HepG2 (cell line): Measurements from ENCODE around the gene CLTCL1. TPM values are rescaled to one million over a fixed set of nuclear protein-coding genes. Genes with fewer than 3 reads are reported as not detected.

ENCODE experiments used
- ATAC-seq: fragments of 200-7000 bp; cut with Tn5 transposase; 3 replicates; pipeline ENCODE4 v1.9.1; 2020; ENCODE audit warnings: mild to moderate bottlenecking, moderate library complexity
- BruUV-seq: library from RNA; stranded (reverse); fragments of 400-500 nt; replicated peaks from 2 replicates; lab custom pipeline; 2021; lab: Mats Ljungman, UMichigan
- CTCF ChIA-PET: fragments of 300-600 bp; formaldehyde crosslinking; extraction: SDS; loops from one replicate; lab custom pipeline; 2021; ENCODE audit warnings: low total read pairs, inconsistent platforms, low intra/inter-chr PET ratio; lab: Yijun Ruan, JAX
- POLR2A ChIA-PET: fragments of 350-600 bp; sonication (Branson Sonifier 250); formaldehyde crosslinking; loops from one replicate; lab custom pipeline; 2020; ENCODE audit warnings: antibody characterized with exemption, inconsistent platforms; lab: Yijun Ruan, JAX
- DNase-seq: peaks from one replicate; pipeline ENCODE4 v3.0.0-alpha.2; 2015; ENCODE audit warnings: low spot score
- FAIRE-seq: peaks from 3 replicates; lab custom pipeline; 2011; peaks lifted over from hg19 to GRCh38; lab: Jason Lieb, UNC
- H2AFZ ChIP-seq: one replicate; pipeline ENCODE4 v1.6.1; 2011; ENCODE audit warnings: low read length, inconsistent platforms
- H3K27ac ChIP-seq: fragments of 300-600 bp; 3 replicates; pipeline ENCODE4 v1.8.0; 2011; ENCODE audit warnings: mixed run types, mild to moderate bottlenecking, mixed read lengths, low read length, inconsistent platforms; ENCODE audit not compliant: insufficient read depth; ENCODE audit errors: extremely low read length
- H3K27me3 ChIP-seq, 2 experiments: fragments of 200-600 bp in 1 of 2; 2 replicates in 1 of 2; 3 replicates in 1 of 2; pipeline versions ENCODE4 v1.6.0 to v1.8.0; 2011; ENCODE audit warnings: low read length in 2 of 2, mild to moderate bottlenecking in 2 of 2, moderate library complexity in 2 of 2, inconsistent platforms in 1 of 2; ENCODE audit not compliant: insufficient read depth in 2 of 2, control insufficient read depth in 1 of 2
- H3K36me3 ChIP-seq, 2 experiments: fragments of 200-600 bp in 1 of 2; replicated peaks in 1 of 2; 2 replicates in 1 of 2; 3 replicates in 1 of 2; pipeline versions ENCODE4 v1.5.1 to v1.8.0; 2011; ENCODE audit warnings: low read length in 2 of 2, inconsistent platforms in 1 of 2; ENCODE audit not compliant: insufficient read depth in 2 of 2, control insufficient read depth in 1 of 2
- H3K4me1 ChIP-seq: 2 replicates; pipeline ENCODE4 v1.5.1; 2012; ENCODE audit warnings: low read length, inconsistent platforms; ENCODE audit not compliant: insufficient read depth
- H3K4me2 ChIP-seq: 2 replicates; pipeline ENCODE4 v1.6.0; 2011; ENCODE audit warnings: low read depth, low read length, inconsistent platforms
- H3K4me3 ChIP-seq, 3 experiments: fragments of 200-600 bp in 1 of 3; sonication (generic), shearing (Covaris generic) in 1 of 3; replicated peaks in 1 of 3; 2 replicates each; pipeline ENCODE4 v1.5.1; 2011 to 2016; ENCODE audit warnings: low read length in 3 of 3, inconsistent platforms in 2 of 3, low read depth in 2 of 3, mild to moderate bottlenecking in 2 of 3, control low read depth in 1 of 3, mixed read lengths in 1 of 3; ENCODE audit not compliant: insufficient read depth in 1 of 3
- H3K79me2 ChIP-seq: one replicate; pipeline ENCODE4 v1.6.1; 2011; ENCODE audit warnings: low read length, inconsistent platforms; ENCODE audit not compliant: insufficient read depth
- H3K9ac ChIP-seq: 2 replicates; pipeline ENCODE4 v1.6.0; 2011; ENCODE audit warnings: mild to moderate bottlenecking, low read depth, low read length, inconsistent platforms; ENCODE audit not compliant: insufficient read depth
- H3K9me3 ChIP-seq: 2 replicates; pipeline ENCODE4 v1.5.1; 2012; ENCODE audit warnings: mild to moderate bottlenecking, low read length
- H4K20me1 ChIP-seq: 2 replicates; pipeline ENCODE4 v1.6.0; 2011; ENCODE audit warnings: inconsistent platforms, mild to moderate bottlenecking, low read length, moderate library complexity; ENCODE audit not compliant: insufficient read depth
- AGO1 ChIP-seq: fragments of 200-400 bp; formaldehyde crosslinking; IDR thresholded peaks from 2 replicates; pipeline ENCODE4 v1.6.1; 2017; ENCODE audit warnings: mild to moderate bottlenecking, low read depth, low read length, moderate library complexity; ENCODE audit not compliant: poor library complexity, severe bottlenecking
- ATF3 ChIP-seq: sonication (generic); formaldehyde crosslinking; IDR thresholded peaks from 2 replicates; pipeline ENCODE4 v1.4.0; 2020; ENCODE audit warnings: missing genetic modification reagents
- FOXA1 ChIP-seq, 2 experiments: fragments of 450-650 bp in 1 of 2; sonication (generic) in 1 of 2; formaldehyde crosslinking in 1 of 2; IDR thresholded peaks; 2 replicates each; pipeline versions ENCODE4 v1.4.0 to v1.6.1; 2016 to 2020; ENCODE audit warnings: missing genetic modification reagents in 1 of 2
- FOXO4 ChIP-seq: sonication (generic); formaldehyde crosslinking; conservative IDR thresholded peaks from 2 replicates; pipeline ENCODE4 v1.8.1; 2023; ENCODE audit warnings: missing genetic modification reagents
- KMT2A ChIP-seq: sonication (generic); formaldehyde crosslinking; IDR thresholded peaks from 2 replicates; pipeline ENCODE4 v1.4.0; 2020; ENCODE audit warnings: missing genetic modification reagents
- MAX ChIP-seq: IDR thresholded peaks from 2 replicates; pipeline ENCODE4 v1.6.1; 2012; ENCODE audit warnings: inconsistent platforms
- MTERF4 ChIP-seq: sonication (generic); formaldehyde crosslinking; IDR thresholded peaks from 2 replicates; pipeline ENCODE4 v1.8.0; 2023; ENCODE audit warnings: mild to moderate bottlenecking, missing genetic modification reagents
- POLR2AphosphoS5 ChIP-seq: IDR thresholded peaks from 2 replicates; pipeline ENCODE4 v1.6.1; 2012; ENCODE audit warnings: low read depth, low read length
- REPIN1 ChIP-seq: sonication (generic); formaldehyde crosslinking; IDR thresholded peaks from 2 replicates; pipeline ENCODE4 v1.8.0; 2022; ENCODE audit warnings: missing genetic modification reagents, low read depth, mild to moderate bottlenecking, borderline replicate concordance
- ZNF512 ChIP-seq: sonication (generic); formaldehyde crosslinking; IDR thresholded peaks from 2 replicates; pipeline ENCODE4 v1.4.0; 2020; ENCODE audit warnings: mild to moderate bottlenecking, missing genetic modification reagents
- ZNF678 ChIP-seq: sonication (generic); formaldehyde crosslinking; IDR thresholded peaks from 2 replicates; pipeline ENCODE4 v1.4.0; 2020; ENCODE audit warnings: mild to moderate bottlenecking, missing genetic modification reagents
- ZNF703 ChIP-seq: sonication (generic); formaldehyde crosslinking; IDR thresholded peaks from 2 replicates; pipeline ENCODE4 v1.5.1; 2020; ENCODE audit warnings: missing genetic modification reagents, mild to moderate bottlenecking, moderate library complexity, borderline replicate concordance
- ZNF772 ChIP-seq: sonication (generic); formaldehyde crosslinking; IDR thresholded peaks from 2 replicates; pipeline ENCODE4 v1.5.0; 2020; ENCODE audit warnings: mild to moderate bottlenecking, missing genetic modification reagents
- ZNF775 ChIP-seq: sonication (generic); formaldehyde crosslinking; IDR thresholded peaks from 2 replicates; pipeline ENCODE4 v1.4.0; 2020; ENCODE audit warnings: missing genetic modification reagents, mild to moderate bottlenecking, moderate library complexity, borderline replicate concordance
- WGBS: methylation state at CpG from one replicate; pipeline ENCODE4 v1.1.6; 2017; ENCODE audit warnings: low lambda C conversion rate; 5-methylcytosine and 5-hydroxymethylcytosine counted together
- in situ Hi-C: cut with HindIII; loops from 2 replicates; pipeline ENCODE4 v1.10.0; 2017; ENCODE audit warnings: low pct_unique_long_range_greater_than_20kb; ENCODE audit not compliant: extremely low pct_ligation_motif_present
- intact Hi-C: fragments of 100-400 bp; cut with micrococcal nuclease; formaldehyde crosslinking; loops from one replicate; pipeline ENCODE4 v1.10.0; 2022; ENCODE audit not compliant: unreplicated experiment
- polyA plus RNA-seq, 8 experiments: library from polyadenylated mRNA; depleted of rRNA in 3 of 8; stranded (reverse) in 7 of 8; unstranded in 1 of 8; fragments of >200 nt; fragmentation: Illumina TruSeq in 4 of 8; extraction: Trizol in 4 of 8; gene quantifications; 2 replicates each; pipeline versions ENCODE4 v1.2.1 to v1.2.3, GENCODE V29; 2011 to 2016; ENCODE audit warnings: low read depth in 4 of 8, missing spikeins in 1 of 8, mixed read lengths in 1 of 8; ENCODE audit not compliant: insufficient read depth in 1 of 8
- total RNA-seq, 5 experiments: library from RNA; depleted of rRNA; stranded (reverse); fragments of >200 nt; fragmentation: Illumina TruSeq; extraction: Trizol; gene quantifications; 2 replicates each; pipeline ENCODE4 v1.2.3, GENCODE V29; 2016; ENCODE audit warnings: low read depth in 1 of 5

Gene CLTCL1
- total and polyA plus RNA-seq, 2 of the 13 experiments (the other 11 are each of a cell fraction or from before 2014, with no cell fraction given), result 8.1 to 10.9 TPM

GRCh38 chr22:19174106-19175025 lies 117.2 kb downstream of the CLTCL1 start:
- Histone ChIP-seq H3K36me3 (peaks cover 3 to 15% of the 10 kb centered on the region in 2 experiments; a peak in 3 of 5 replicates), H2AFZ (no peak overlapping the region), H3K27me3 (peaks cover 1 to 13% of the 10 kb centered on the region in 2 experiments; a peak in 4 of 5 replicates), H3K4me2 (peak overlapping the region; percentile 96), H3K4me1 (peaks cover 64% of the 10 kb centered on the region), H3K9ac (peak overlapping the region; percentile 94), H4K20me1 (peaks cover 29% of the 10 kb centered on the region), H3K27ac (peak overlapping the region; percentile 80), H3K4me3 (peak overlapping the region in 1 of 3 experiments; percentile 98; a peak in 3 of 6 replicates), H3K9me3 (no peaks in the 10 kb centered on the region), H3K79me2 (peaks cover 41% of the 10 kb centered on the region)
- in situ Hi-C loops (no loop called here), intact Hi-C loops (loop anchor here (5.0 kb wide), 1 partner anchor 258 kb away; the partner anchor contains the start of genes HIRA and MRPL40)
- WGBS, result 20% methylated on average over 3 of the region's 14 CpGs
- peak; percentile 9 for ATAC-seq
- BruUV-seq, result no TSS peak
- peak; percentile 56 for FAIRE-seq
- ChIA-PET CTCF (no interaction called here), POLR2A (interaction anchor here (1.1 kb wide), 1 partner anchor 55 kb away, joined by 3 read pairs; no protein-coding TSS in a partner anchor)
- peak; percentile 57 for DNase-seq
- TF ChIP-seq MAX, result peak; percentile 55; the same call in 1 of the 2 replicates
- TF ChIP-seq ZNF512 (CRISPR knock-in tag), result no peak
- no peak; the same call in 1 of the 2 replicates for TF ChIP-seq KMT2A (CRISPR knock-in tag)
- no peak for TF ChIP-seq ZNF772 (CRISPR knock-in tag)
- peak; percentile 44 for TF ChIP-seq POLR2AphosphoS5
- no peak for TF ChIP-seq ZNF775 (CRISPR knock-in tag)
- TF ChIP-seq FOXA1 (IDR thresholded peaks at IDR 0.05), result no peak
- TF ChIP-seq FOXA1 (CRISPR knock-in tag; IDR thresholded peaks at IDR 0.05), result no peak
- no peak for TF ChIP-seq MTERF4 (CRISPR knock-in tag)
- TF ChIP-seq AGO1, result peak; percentile 76
- TF ChIP-seq ZNF678, result no peak
- no peak; the same call in 1 of the 2 replicates for TF ChIP-seq REPIN1 (CRISPR knock-in tag)
- TF ChIP-seq ATF3 (CRISPR knock-in tag), result no peak
- TF ChIP-seq FOXO4 (CRISPR knock-in tag), result no peak
- no peak for TF ChIP-seq ZNF703 (CRISPR knock-in tag)
